Kidney (tissue), 14 donors: ENCODE measurements around the gene MEIS2. TPM values are rescaled to one million over a fixed set of nuclear protein-coding genes. Genes with fewer than 3 reads are reported as not detected.

Experiments
- DNase-seq, 5 donors: peaks; one replicate each; pipeline ENCODE4 v3.0.0-alpha.2; 2013 to 2020
- FAIRE-seq: peaks from 2 replicates; lab custom pipeline; 2012; peaks lifted over from hg19 to GRCh38; lab: Jason Lieb, UNC
- H3K27ac ChIP-seq, 2 donors: one replicate each; pipeline ENCODE4 v1.7.0; 2013; ENCODE audit warnings: low read depth in 2 of 2, low read length in 2 of 2, inconsistent platforms in 1 of 2
- H3K27me3 ChIP-seq: one replicate; pipeline ENCODE4 v1.7.1; 2013; ENCODE audit warnings: low read length, inconsistent platforms; ENCODE audit not compliant: control insufficient read depth, insufficient read depth
- H3K36me3 ChIP-seq, 3 donors: one replicate each; pipeline versions ENCODE4 v1.7.0 to v1.7.1; 2013; ENCODE audit warnings: low read length in 3 of 3, control low read depth in 1 of 3, inconsistent platforms in 1 of 3; ENCODE audit not compliant: insufficient read depth in 3 of 3, control insufficient read depth in 2 of 3
- H3K4me1 ChIP-seq, 3 donors: one replicate each; pipeline versions ENCODE4 v1.7.0 to v1.7.1; 2013; ENCODE audit warnings: low read length in 3 of 3, inconsistent platforms in 1 of 3, low read depth in 1 of 3; ENCODE audit not compliant: control insufficient read depth in 2 of 3, insufficient read depth in 2 of 3
- H3K4me3 ChIP-seq, 3 donors: one replicate each; pipeline versions ENCODE4 v1.7.0 to v1.8.1; 2013; ENCODE audit warnings: low read length in 3 of 3, control low read depth in 1 of 3, inconsistent platforms in 1 of 3
- H3K9ac ChIP-seq, 3 donors: one replicate each; pipeline versions ENCODE4 v1.7.0 to v1.7.1; 2013; ENCODE audit warnings: low read length in 3 of 3, control low read depth in 1 of 3, inconsistent platforms in 1 of 3
- H3K9me3 ChIP-seq, 3 donors: one replicate each; pipeline versions ENCODE4 v1.7.0 to v1.7.1; 2013; ENCODE audit warnings: low read length in 3 of 3, control low read depth in 1 of 3, inconsistent platforms in 1 of 3; ENCODE audit not compliant: control insufficient read depth in 2 of 3, insufficient read depth in 1 of 3
- intact Hi-C: fragments of 100-400 bp; cut with DNase I; formaldehyde crosslinking; loops from one replicate; pipeline ENCODE4 v1.11.1; 2022
- polyA plus RNA-seq: library from polyadenylated mRNA; stranded (reverse); fragments of 350-450 nt; fragmentation: Illumina TruSeq; extraction: RNeasy Lipid Tissue Mini Kit (QIAGEN cat#74804); gene quantifications from one replicate; pipeline ENCODE4 v1.2.3, GENCODE V29; 2014; ENCODE audit warnings: low read depth, low replicate concordance; ENCODE audit not compliant: insufficient read depth
- total RNA-seq: library from RNA; stranded (reverse); fragmentation: NEBNext Ultra II Directional; extraction: Animal tissue kit (Norgen Biotek cat#: 25700); gene quantifications from one replicate; pipeline ENCODE4 v1.2.1, GENCODE V29; 2021
- TF ChIP-seq, protein P1 (sequence below): IDR thresholded peaks from 3 replicates; pipeline ENCODE4 v1.5.1; 2012; ENCODE audit warnings: mild to moderate bottlenecking, moderate library complexity, borderline replicate concordance; ENCODE audit not compliant: insufficient read depth; ENCODE audit errors: extremely low read depth
- donor health status: control.
- donor health status: control.
- donor health status: control.
- donor health status: control.
- donor health status: control.
- donor health status: DM: yes; HTN: yes; CAD: no.
- donor health status: Normal renal cell carcinoma (clear cell type).

MEIS2 gene
- total and polyA plus RNA-seq, 2 donors from 2014 or later, result 14.7 to 50.9 TPM

DNA sequence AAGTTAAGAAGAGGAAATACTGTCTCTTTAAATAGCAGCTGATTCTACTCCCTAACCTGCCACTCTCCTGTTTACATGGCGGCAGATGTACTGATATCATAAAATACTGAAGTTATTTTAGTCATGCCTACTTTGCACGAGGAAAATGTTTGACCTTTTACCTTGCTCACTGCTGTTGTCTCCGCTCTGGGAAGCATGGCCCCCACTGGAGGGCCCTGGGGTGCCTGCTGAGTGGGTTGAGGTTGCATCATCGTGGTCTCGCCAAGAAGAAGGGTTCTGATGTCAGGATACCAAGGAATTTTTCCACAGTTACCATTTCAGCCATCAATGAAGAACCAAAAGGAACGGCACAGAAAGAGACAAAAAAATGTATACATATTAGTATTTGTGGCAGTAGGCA is 16.7 kb downstream of the MEIS2 start:
- DNase-seq, result no peak
- no peak overlapping the region for H3K27ac ChIP-seq
- H3K36me3 ChIP-seq, result peaks cover 0 to 10% (median 0%) of the 10 kb centered on the region in 3 donors
- TF ChIP-seq, protein P1, sequence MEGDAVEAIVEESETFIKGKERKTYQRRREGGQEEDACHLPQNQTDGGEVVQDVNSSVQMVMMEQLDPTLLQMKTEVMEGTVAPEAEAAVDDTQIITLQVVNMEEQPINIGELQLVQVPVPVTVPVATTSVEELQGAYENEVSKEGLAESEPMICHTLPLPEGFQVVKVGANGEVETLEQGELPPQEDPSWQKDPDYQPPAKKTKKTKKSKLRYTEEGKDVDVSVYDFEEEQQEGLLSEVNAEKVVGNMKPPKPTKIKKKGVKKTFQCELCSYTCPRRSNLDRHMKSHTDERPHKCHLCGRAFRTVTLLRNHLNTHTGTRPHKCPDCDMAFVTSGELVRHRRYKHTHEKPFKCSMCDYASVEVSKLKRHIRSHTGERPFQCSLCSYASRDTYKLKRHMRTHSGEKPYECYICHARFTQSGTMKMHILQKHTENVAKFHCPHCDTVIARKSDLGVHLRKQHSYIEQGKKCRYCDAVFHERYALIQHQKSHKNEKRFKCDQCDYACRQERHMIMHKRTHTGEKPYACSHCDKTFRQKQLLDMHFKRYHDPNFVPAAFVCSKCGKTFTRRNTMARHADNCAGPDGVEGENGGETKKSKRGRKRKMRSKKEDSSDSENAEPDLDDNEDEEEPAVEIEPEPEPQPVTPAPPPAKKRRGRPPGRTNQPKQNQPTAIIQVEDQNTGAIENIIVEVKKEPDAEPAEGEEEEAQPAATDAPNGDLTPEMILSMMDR, result no peak
- no peak for FAIRE-seq
- H3K4me3 ChIP-seq, result no peak overlapping the region
- no peak overlapping the region for H3K9ac ChIP-seq
- no peaks in the 10 kb centered on the region for H3K27me3 ChIP-seq
- intact Hi-C loops, result no loop called here
- H3K4me1 ChIP-seq, result peaks cover 0 to 5% (median 0%) of the 10 kb centered on the region in 3 donors
- no peaks in the 10 kb centered on the region for H3K9me3 ChIP-seq

DNA sequence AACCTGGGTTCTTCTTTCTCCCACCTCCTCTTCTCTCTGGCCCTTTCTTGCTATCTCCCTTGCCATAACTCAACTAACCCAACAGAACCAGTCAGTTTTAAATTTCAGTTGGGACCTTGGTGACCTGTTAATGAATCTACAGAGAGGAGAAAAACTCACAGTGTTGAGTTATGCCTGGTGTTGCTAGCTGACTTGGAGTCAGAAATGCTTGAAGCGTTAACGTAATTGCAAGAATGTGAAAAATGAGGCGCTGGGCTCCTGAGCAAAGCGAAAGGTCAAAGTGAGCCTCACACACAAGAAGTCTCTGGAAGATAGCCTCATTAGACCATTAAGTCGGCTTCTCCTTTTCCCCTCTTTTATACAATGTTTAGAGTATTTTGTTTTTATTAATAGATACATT is 18.4 kb downstream of the MEIS2 start:
- H3K4me1 ChIP-seq, result peaks cover 0 to 5% (median 0%) of the 10 kb centered on the region in 3 donors
- FAIRE-seq (no peak), DNase-seq (peak in 3 of 5 donors; percentile 64 to 89 (median 89))
- intact Hi-C loops, result no loop called here
- peak overlapping the region in 1 of 3 donors; percentile 6 for H3K4me3 ChIP-seq
- no peak overlapping the region for H3K27ac ChIP-seq
- no peaks in the 10 kb centered on the region for H3K27me3 ChIP-seq
- H3K9ac ChIP-seq, result peak overlapping the region in 1 of 3 donors; percentile 8
- TF ChIP-seq, protein P1, result no peak
- H3K36me3 ChIP-seq, result peaks cover 0 to 10% (median 0%) of the 10 kb centered on the region in 3 donors
- no peaks in the 10 kb centered on the region for H3K9me3 ChIP-seq

DNA sequence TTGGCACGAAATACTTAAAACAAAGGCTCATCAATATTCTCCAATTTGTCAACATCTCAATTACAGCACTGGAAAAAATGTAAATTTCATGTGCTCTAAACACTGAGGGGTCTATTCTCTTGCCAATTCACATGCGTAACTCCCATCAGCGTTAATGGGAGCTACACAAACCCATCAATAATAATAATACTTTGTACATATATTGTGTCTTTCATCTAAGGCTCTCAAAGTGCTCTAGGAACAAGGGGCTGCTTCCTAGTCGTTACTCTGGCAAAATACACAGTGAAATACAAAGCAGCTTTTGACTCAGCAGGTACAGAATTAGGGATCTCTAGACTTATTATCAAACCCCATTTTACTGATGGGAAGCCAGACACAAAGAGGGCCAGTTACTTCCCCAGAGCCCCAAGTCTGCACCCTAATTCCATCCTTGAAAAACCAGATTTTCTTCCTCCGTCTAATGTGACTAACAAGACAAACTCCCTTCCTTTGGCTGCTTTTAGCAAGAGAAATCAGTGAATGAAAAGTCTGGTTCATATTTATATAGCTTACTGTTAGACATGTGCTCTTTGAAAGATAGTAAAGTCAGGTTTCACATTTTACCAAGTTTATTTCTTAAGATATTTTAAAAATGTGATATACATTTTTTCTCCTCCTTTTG is 20.0 kb downstream of the MEIS2 start:
- no peaks in the 10 kb centered on the region for H3K27me3 ChIP-seq
- H3K9ac ChIP-seq, result no peak overlapping the region
- TF ChIP-seq, protein P1, result no peak
- peaks cover 0 to 5% (median 0%) of the 10 kb centered on the region in 3 donors for H3K4me1 ChIP-seq
- no peak for FAIRE-seq
- H3K4me3 ChIP-seq, result no peak overlapping the region
- no peak for DNase-seq
- no peaks in the 10 kb centered on the region for H3K9me3 ChIP-seq
- peaks cover 0 to 7% (median 3%) of the 10 kb centered on the region in 3 donors for H3K36me3 ChIP-seq
- H3K27ac ChIP-seq, result no peak overlapping the region
- intact Hi-C loops, result no loop called here
